Neutrophil (primary cell): ENCODE data around the gene COL25A1.

Experiments used
- H3K27ac ChIP-seq: fragments of 200-600 bp; sonication (generic); 2 replicates; pipeline ENCODE4 v1.5.1; 2016; ENCODE audit warnings: mild to moderate bottlenecking, moderate library complexity
- H3K27me3 ChIP-seq: fragments of 200-600 bp; sonication (generic); 2 replicates; pipeline ENCODE4 v1.6.0; 2016; ENCODE audit warnings: mild to moderate bottlenecking
- H3K36me3 ChIP-seq: fragments of 200-600 bp; sonication (generic); 2 replicates; pipeline ENCODE4 v1.5.1; 2017
- H3K4me1 ChIP-seq, 2 experiments: fragments of 200-600 bp in 1 of 2; sonication (generic) in 1 of 2; 1 replicate in 1 of 2; 2 replicates in 1 of 2; pipeline versions ENCODE4 v1.5.1 to v1.6.1; 2013 to 2016; ENCODE audit warnings: low read depth in 1 of 2, low read length in 1 of 2, mild to moderate bottlenecking in 1 of 2, moderate library complexity in 1 of 2; ENCODE audit not compliant: control insufficient read depth in 1 of 2, insufficient read depth in 1 of 2
- H3K4me3 ChIP-seq, 2 experiments: fragments of 200-600 bp in 1 of 2; sonication (generic) in 1 of 2; 1 replicate in 1 of 2; 2 replicates in 1 of 2; pipeline ENCODE4 v1.5.1; 2013 to 2016; ENCODE audit warnings: low read depth in 1 of 2, low read length in 1 of 2, mild to moderate bottlenecking in 1 of 2, moderate library complexity in 1 of 2
- H3K9me3 ChIP-seq: fragments of 200-600 bp; sonication (generic); 2 replicates; pipeline ENCODE4 v1.5.1; 2016
- TF ChIP-seq, protein P1 (sequence below): fragments of 200-600 bp; sonication (generic); IDR thresholded peaks from 2 replicates; pipeline ENCODE4 v1.5.1; 2016; ENCODE audit warnings: antibody characterized with exemption

COL25A1 gene

DNA sequence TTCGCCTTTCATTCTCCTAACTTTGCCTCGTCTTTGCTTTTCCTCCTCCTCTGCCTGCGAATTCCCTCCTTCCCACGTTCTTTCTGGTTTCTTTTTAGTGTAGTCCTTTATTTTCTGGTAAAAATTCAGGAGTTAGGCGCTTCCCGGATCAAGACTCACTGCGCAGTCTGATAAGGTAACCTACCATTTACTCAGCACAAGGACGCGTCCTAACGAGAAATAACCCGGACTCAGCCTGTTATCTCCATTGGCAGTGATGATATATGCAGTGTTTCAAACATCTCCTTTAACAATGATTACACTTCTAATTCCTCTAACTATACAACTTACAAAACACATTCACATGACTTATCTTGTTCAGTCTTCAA is 539.2 kb downstream of the COL25A1 start:
- TF ChIP-seq, protein P1, sequence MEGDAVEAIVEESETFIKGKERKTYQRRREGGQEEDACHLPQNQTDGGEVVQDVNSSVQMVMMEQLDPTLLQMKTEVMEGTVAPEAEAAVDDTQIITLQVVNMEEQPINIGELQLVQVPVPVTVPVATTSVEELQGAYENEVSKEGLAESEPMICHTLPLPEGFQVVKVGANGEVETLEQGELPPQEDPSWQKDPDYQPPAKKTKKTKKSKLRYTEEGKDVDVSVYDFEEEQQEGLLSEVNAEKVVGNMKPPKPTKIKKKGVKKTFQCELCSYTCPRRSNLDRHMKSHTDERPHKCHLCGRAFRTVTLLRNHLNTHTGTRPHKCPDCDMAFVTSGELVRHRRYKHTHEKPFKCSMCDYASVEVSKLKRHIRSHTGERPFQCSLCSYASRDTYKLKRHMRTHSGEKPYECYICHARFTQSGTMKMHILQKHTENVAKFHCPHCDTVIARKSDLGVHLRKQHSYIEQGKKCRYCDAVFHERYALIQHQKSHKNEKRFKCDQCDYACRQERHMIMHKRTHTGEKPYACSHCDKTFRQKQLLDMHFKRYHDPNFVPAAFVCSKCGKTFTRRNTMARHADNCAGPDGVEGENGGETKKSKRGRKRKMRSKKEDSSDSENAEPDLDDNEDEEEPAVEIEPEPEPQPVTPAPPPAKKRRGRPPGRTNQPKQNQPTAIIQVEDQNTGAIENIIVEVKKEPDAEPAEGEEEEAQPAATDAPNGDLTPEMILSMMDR = no peak
- Histone ChIP-seq H3K27ac (no peak overlapping the region), H3K4me1 (no peaks in the 10 kb centered on the region), H3K9me3 (no peaks in the 10 kb centered on the region), H3K27me3 (peaks cover 77% of the 10 kb centered on the region), H3K4me3 (no peak overlapping the region), H3K36me3 (no peaks in the 10 kb centered on the region)

DNA sequence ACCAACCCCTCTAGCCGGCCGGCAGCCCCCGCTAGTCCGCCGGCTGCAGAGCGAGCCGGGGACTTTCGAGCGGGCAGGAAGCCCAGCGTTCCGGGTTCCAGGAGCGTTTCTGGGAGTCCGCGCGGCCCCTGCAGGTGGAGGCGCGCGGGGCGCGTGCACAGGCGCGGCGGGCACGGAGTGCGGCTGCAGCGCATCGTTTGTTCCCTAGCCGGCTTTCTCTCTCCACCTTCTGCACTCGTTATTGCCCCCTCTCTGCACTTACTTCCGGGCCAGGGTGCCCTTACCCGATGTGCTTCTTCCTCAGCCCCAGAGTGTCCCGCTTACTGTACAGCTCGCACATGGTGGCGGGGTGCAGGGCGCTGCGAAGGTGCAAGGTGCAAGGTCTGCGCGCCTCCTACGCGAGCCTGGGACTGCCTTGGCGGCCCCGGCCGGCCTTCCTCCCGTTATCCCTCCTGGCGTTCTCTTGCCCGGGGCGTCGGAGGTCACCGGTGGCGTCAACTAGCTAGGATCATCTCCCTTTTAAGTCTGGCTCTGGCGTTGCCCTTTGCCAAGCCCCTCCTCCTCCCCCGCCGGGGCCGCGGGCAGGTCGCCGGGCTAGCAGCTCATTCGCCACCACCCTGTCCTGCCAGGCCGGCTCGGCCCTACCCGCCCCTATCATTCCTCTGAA is 539.8 kb downstream of the COL25A1 start, which contains the start of gene ETNPPL:
Gene ETNPPL, minus strand, starts transcription at position 495 of the 667 bp plus-strand sequence. Its CDS starts 155 bp downstream, at position 340.
- TF ChIP-seq, protein P1 = no peak
- H3K9me3 ChIP-seq = no peaks in the 10 kb centered on the region
- H3K27me3 ChIP-seq = peaks cover 77% of the 10 kb centered on the region
- no peaks in the 10 kb centered on the region for H3K36me3 ChIP-seq
- no peaks in the 10 kb centered on the region for H3K4me1 ChIP-seq
- H3K4me3 ChIP-seq = no peak within 1 kb of the TSS
- no peak within 1 kb of the TSS for H3K27ac ChIP-seq
